IPS-20b (cell line): ENCODE measurements around the gene HEYL.
A peak's percentile ranks its signal among the peaks of the same experiment; 100 is the strongest.
"Not testable (repeated sequence)": the region's sequence is repeated elsewhere in the genome, so short reads cannot be mapped to it uniquely, and the experiment has no call there.

Experiments used
- H3K27ac ChIP-seq: one replicate; pipeline ENCODE4 v1.5.1; 2013; ENCODE audit warnings: low read length
- H3K27me3 ChIP-seq: 2 replicates; pipeline ENCODE4 v1.6.1; 2013; ENCODE audit warnings: mild to moderate bottlenecking, low read length, inconsistent platforms; ENCODE audit not compliant: insufficient read depth
- H3K36me3 ChIP-seq: 2 replicates; pipeline ENCODE4 v1.6.1; 2013; ENCODE audit warnings: low read depth, mild to moderate bottlenecking, inconsistent platforms, low read length, moderate library complexity; ENCODE audit not compliant: insufficient read depth
- H3K4me1 ChIP-seq: 2 replicates; pipeline ENCODE4 v1.6.1; 2013; ENCODE audit warnings: mild to moderate bottlenecking, control low read depth, inconsistent platforms, low read length, moderate library complexity; ENCODE audit not compliant: insufficient read depth
- H3K4me3 ChIP-seq: 2 replicates; pipeline ENCODE4 v1.5.1; 2013; ENCODE audit warnings: mild to moderate bottlenecking, low read length, inconsistent platforms
- H3K9ac ChIP-seq: 2 replicates; pipeline ENCODE4 v1.6.1; 2013; ENCODE audit warnings: low read depth, mild to moderate bottlenecking, inconsistent platforms, low read length, moderate library complexity
- H3K9me3 ChIP-seq: 2 replicates; pipeline ENCODE4 v1.6.1; 2013; ENCODE audit warnings: mild to moderate bottlenecking, low read depth, low read length, inconsistent platforms; ENCODE audit not compliant: insufficient read depth

HEYL gene

DNA sequence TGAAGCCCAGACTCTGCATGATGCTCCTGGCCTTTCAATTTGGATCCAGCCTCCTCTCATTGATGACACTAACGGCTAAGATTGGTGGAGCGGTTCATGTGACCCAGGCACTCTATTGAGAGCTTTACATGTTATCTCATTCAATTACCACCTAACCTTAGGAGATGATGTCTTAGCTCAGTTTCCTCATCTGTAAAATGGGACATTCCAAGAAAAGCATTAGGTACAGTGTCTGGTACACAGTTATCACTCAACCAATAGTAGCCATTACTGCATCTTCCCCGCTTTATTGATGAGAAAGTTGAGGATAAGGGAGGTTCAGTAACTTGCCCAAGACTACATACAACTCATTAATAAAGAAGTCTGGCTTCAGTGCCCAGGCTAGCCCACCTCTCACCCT is 17.0 kb downstream of the HEYL start:
- Histone ChIP-seq H3K9ac (no peak overlapping the region), H3K9me3 (no peaks in the 10 kb centered on the region), H3K36me3 (no peaks in the 10 kb centered on the region), H3K4me1 (no peaks in the 10 kb centered on the region), H3K27ac (no peak overlapping the region), H3K4me3 (no peak overlapping the region), H3K27me3 (peaks cover 67% of the 10 kb centered on the region; the same call in 1 of the 2 replicates)

DNA sequence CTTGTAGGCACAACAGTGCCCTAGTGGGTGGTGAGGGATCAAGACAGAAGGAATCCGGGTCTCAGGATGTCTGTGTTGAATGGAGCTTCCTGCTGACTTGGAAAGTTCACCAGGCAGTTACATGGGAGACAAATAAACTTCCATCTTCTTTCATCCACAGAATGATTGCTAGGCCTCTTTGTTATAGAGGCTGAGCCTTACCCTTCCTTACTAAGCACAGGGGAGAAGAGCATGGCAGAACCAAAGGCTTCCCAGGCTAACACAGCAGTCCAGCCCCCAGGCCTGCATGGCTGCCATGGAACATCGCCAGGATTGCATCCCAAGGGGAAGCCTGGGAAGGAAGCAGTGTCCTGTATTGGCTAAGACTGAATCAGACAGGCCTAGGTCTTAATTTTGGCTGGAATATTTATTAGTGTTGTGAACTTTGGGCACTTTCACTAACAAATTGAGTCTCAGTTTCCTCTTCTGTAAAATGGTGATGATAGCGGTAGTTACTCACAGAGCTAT is 18.7 kb downstream of the HEYL start:
- H3K9me3 ChIP-seq: no peaks in the 10 kb centered on the region
- no peak overlapping the region for H3K9ac ChIP-seq
- no peak overlapping the region for H3K27ac ChIP-seq
- H3K27me3 ChIP-seq: peaks cover 54% of the 10 kb centered on the region; the same call in 1 of the 2 replicates
- no peaks in the 10 kb centered on the region for H3K4me1 ChIP-seq
- no peaks in the 10 kb centered on the region for H3K36me3 ChIP-seq
- no peak overlapping the region for H3K4me3 ChIP-seq

DNA sequence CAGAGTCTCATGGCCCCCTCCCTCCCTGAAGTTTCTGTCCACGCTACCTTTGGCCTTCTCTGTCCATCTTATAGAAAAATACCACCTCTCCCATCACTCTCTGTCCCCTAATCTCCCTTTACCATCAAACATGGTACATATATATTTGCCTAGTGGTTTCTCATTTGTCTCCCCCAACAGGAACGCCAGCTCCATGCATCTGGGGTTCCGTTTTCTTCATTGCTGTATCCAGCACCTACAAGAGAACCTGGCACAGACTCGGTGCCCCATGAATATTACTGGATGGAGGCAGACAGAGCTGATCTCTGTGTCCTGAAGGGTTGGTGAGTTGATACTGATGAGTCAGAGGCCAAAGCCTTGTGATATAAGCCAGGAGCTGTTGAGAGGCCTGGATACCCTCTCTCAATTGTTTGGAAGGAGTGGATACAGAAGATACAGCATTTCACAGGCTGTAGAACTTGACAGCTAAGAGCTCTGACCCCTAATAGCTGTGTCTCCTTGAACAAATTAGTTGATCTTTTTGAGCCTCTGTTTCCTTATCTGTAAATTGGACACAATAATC is 21.9 kb downstream of the HEYL start:
- peaks cover 23% of the 10 kb centered on the region; the same call in 1 of the 2 replicates for H3K27me3 ChIP-seq
- no peaks in the 10 kb centered on the region for H3K36me3 ChIP-seq
- H3K4me3 ChIP-seq: no peak overlapping the region
- no peaks in the 10 kb centered on the region for H3K9me3 ChIP-seq
- H3K4me1 ChIP-seq: no peaks in the 10 kb centered on the region
- no peak overlapping the region for H3K27ac ChIP-seq
- H3K9ac ChIP-seq: no peak overlapping the region

DNA sequence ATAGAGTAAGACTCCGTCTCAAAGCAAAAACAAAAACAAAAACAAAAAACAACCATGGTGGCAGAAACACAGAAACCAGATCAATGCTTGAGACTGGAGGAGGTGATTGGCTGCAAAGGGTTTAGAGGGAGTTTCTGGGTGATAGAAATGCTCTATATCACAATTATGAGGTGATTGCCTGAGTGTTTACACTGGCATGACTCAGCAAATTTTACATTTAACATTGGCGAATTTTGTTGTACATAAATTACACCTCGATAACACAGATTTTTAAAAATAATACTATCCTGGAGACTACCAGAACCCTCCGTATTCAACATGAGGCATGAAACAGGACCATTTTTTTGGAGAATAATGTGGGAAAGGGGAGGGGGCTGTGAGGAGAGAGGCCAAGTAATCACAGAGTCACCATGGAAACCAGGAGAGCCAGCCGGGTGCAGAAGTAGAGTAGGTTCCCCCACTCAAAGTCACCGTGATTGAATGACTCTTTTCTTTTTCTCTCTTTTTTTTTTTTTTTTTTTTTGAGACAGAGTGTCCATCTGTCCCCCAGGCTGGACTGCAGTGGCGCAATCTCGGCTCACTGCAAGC is 24.3 kb downstream of the HEYL start:
- H3K36me3 ChIP-seq: no peaks in the 10 kb centered on the region
- peaks cover 36% of the 10 kb centered on the region for H3K27me3 ChIP-seq
- no peaks in the 10 kb centered on the region for H3K4me1 ChIP-seq
- H3K9me3 ChIP-seq: no peaks in the 10 kb centered on the region
- H3K27ac ChIP-seq: no peak overlapping the region
- no peak overlapping the region for H3K9ac ChIP-seq
- no peak overlapping the region for H3K4me3 ChIP-seq

DNA sequence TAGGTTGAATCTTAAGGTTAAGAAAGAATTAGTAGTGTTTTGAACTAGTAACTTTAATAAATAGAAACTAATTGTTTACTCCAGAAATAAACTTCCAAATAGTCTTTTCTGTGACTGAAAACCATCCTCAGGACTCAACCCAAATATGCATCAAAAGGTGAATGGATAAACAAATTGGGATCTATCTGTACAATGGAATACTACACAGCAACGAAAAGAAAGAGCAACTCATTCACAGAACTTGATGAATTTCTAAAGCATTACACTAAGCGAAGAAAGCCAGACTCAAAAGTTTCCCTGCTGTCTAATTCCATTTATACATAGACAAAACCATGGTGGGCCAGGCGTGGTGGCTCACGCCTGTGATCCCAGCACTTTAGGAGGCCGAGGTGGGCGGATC is 25.0 kb downstream of the HEYL start:
- Histone ChIP-seq H3K27me3 (peaks cover 37% of the 10 kb centered on the region), H3K9ac (no peak overlapping the region), H3K27ac (no peak overlapping the region), H3K9me3 (no peaks in the 10 kb centered on the region), H3K36me3 (no peaks in the 10 kb centered on the region), H3K4me3 (no peak overlapping the region), H3K4me1 (no peaks in the 10 kb centered on the region)

DNA sequence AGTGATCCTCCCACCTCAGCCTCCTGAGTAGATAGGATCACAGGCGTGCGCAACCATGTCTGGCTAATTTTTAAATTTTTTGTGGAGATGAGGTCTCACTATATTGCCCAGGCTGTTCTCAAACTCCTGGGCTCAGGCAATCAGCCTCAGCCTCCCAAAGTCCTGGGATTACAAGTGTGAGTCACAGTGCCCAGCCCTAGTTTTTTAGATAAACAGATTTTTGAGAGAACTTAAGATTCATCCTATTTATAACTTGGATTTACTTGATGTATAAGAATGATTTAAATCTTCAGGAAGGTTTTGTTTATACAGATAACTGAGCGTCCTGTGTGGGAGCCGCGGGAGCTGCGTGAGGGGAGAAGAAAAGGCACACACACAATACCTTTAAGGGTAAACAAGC is 26.2 kb downstream of the HEYL start:
- H3K27ac ChIP-seq: no peak overlapping the region
- H3K4me3 ChIP-seq: no peak overlapping the region
- H3K9me3 ChIP-seq: no peaks in the 10 kb centered on the region
- no peaks in the 10 kb centered on the region for H3K4me1 ChIP-seq
- peaks cover 47% of the 10 kb centered on the region for H3K27me3 ChIP-seq
- H3K9ac ChIP-seq: no peak overlapping the region
- no peaks in the 10 kb centered on the region for H3K36me3 ChIP-seq

DNA sequence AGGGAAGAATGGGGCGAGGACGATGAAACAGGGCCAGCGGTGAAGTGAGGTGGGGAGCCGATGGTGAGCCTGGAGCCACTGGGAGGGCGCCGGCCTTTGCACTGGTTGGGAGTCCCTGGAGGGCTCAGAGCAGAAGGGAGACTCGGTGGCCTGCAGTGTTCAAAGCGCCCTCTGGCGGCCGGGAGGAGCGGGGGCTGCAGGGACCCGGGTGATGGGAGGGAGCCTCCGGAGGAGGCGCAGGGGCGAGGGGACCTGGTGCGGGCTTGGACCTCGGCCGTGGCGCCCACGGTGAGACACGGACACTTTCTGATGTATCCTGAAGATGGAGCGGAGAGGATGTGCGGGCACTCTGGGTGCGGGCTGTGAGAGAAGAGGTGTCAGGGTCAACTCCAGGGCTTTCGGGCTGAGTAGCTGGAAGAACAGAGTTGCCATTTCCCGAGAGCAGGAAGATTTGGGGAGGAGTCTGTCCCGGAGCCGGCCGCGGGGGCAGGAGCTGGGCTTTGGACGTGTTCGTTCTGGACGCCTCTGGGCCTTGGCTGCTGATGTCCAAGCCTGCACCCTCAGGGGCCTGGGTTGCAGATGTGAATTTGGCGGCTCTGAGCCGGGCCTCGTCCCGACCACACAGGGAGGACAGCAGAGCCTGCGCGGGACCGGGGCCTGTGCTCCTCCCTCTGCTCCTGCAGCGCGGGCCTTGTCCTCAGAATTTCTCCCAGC is 29.7 kb downstream of the HEYL start:
- peak overlapping the region; percentile 60 for H3K4me3 ChIP-seq
- H3K36me3 ChIP-seq: no peaks in the 10 kb centered on the region
- H3K27me3 ChIP-seq: peaks cover 50% of the 10 kb centered on the region
- no peak overlapping the region for H3K27ac ChIP-seq
- peak overlapping the region; percentile 8; the same call in 1 of the 2 replicates for H3K9ac ChIP-seq
- no peaks in the 10 kb centered on the region for H3K9me3 ChIP-seq
- no peaks in the 10 kb centered on the region for H3K4me1 ChIP-seq

DNA sequence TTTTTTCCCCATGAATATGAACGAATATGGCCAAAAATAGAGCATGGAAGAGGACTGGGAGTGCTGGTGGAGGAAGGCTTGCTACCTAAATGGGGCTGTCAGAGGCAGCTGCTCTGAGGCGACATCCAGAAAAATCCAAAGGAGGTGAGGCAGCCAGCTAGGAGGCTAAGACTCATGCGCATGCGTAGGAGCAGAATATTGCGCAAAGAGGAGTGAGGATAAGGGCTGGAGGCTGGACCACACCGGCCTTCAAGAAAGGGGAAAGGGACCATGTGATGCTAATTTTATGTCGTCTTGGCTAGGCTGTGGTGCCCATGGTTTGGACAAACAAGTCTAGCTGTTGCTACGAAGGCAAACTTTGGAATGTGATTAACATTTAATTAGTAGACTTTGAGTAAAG is 30.5 kb downstream of the HEYL start:
- Histone ChIP-seq H3K9me3 (no peaks in the 10 kb centered on the region), H3K36me3 (no peaks in the 10 kb centered on the region), H3K4me3 (0 out of 2 replicates have a peak overlapping the region, but pooled peaks have one; percentile 60), H3K9ac (no peak overlapping the region), H3K4me1 (no peaks in the 10 kb centered on the region), H3K27ac (no peak overlapping the region), H3K27me3 (peaks cover 54% of the 10 kb centered on the region)

DNA sequence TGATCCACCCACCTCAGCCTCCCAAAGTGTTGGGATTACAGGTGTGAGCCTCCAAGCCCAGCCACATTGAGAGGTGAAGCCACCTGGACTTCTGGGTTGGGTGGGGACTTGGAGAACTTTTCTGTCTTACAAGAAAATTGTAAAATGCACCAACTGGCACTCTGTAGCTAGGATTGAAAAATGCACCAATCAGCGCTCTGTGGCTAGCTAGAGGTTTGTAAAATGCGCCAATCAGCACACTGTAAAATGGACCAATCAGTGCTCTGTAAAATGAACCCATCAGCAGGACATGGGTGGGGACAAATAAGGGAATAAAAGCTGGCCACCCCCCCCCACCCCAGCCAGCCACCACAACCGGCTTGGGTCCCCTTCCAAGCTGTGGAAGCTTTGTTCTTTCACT is 35.8 kb downstream of the HEYL start:
- not testable (repeated sequence) for H3K27ac ChIP-seq, H3K4me1 ChIP-seq, H3K36me3 ChIP-seq, H3K4me3 ChIP-seq, H3K9ac ChIP-seq, H3K9me3 ChIP-seq
- H3K27me3 ChIP-seq: peaks cover 25% of the 10 kb centered on the region

DNA sequence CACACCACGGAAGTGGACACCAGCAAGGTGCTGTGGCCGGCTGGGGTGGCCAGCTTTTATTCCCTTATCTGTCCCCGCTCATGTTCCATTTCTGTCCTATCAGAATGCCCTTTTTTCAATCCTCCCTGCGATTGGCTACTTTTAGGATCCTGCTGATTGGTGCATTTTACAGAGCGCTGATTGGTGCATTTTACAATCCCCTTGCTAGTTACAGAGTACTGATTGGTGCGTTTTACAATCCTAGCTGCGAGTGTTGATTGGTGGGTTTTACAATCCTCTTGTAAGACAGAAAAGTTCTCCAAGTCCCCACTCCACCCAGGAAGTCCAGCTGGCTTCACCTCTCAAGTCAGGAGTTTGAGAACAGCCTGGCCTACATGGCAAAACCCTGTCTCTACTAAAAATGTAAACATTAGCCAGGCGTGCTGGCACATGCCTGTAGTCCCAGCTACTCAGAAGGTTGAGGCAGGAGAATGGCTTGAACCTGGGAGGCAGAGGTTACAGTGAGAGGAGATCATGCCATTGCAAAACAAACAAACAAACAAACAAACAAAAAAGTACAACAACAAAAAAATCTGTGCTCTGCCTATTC is 37.7 kb downstream of the HEYL start:
- not testable (repeated sequence) for H3K27ac ChIP-seq, H3K36me3 ChIP-seq

DNA sequence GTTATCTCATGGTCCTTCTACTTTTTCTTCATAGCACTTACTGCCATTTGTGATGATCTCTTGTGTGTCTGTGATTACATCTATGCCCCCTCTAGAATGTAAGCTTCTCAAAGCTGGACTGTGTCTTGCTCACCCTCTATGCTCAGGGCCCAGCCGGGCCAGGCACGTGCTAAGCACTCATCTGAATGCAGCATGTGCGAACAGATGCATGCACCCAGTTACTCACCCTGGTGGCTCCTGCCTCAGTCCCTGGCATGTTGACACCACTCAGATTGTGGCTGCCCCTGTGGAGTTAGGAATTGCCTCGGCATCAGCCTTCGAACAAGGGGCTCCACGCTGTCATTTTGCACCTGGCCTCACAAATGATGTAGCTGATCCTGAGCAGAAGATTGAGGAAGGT is 43.3 kb downstream of the HEYL start:
- no peaks in the 10 kb centered on the region for H3K9me3 ChIP-seq
- no peak overlapping the region for H3K9ac ChIP-seq
- H3K4me1 ChIP-seq: no peaks in the 10 kb centered on the region
- no peak overlapping the region for H3K4me3 ChIP-seq
- H3K27me3 ChIP-seq: peaks cover 42% of the 10 kb centered on the region
- H3K36me3 ChIP-seq: no peaks in the 10 kb centered on the region
- no peak overlapping the region for H3K27ac ChIP-seq

More for the DNA sequence above, 37.7 kb downstream of the HEYL start:
- H3K9me3 ChIP-seq, H3K4me3 ChIP-seq, H3K4me1 ChIP-seq, H3K9ac ChIP-seq: not testable (repeated sequence)
- H3K27me3 ChIP-seq: peaks cover 15% of the 10 kb centered on the region

DNA sequence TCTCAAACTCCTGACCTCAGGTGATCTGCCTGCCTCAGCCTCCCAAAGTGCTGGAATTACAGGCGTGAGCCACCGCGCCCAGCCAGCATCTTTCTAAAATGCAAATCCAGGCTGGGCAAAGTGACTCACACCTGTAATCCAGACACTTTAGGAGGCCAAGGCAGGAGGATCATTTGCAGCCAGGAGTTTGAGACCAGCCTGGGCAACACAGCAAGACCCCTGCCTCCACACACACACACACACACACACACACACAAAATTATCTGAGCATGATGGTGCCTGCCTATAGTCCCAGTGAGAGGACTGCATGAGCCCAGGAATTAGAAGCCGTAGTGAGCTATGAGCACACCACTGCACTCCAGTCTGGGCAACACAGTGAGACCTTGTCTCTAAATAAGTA is 46.1 kb downstream of the HEYL start:
- Histone ChIP-seq H3K9ac (no peak overlapping the region), H3K27ac (no peak overlapping the region), H3K27me3 (peaks cover 46% of the 10 kb centered on the region), H3K9me3 (no peaks in the 10 kb centered on the region), H3K4me3 (no peak overlapping the region), H3K36me3 (no peaks in the 10 kb centered on the region), H3K4me1 (no peaks in the 10 kb centered on the region)
